K562 (cell line): ENCODE results near the gene NARF. TPM values are rescaled to one million over a fixed set of nuclear protein-coding genes. Genes with fewer than 3 reads are reported as not detected.
"Not testable (repeated sequence)": the region's sequence is repeated elsewhere in the genome, so short reads cannot be mapped to it uniquely, and the experiment has no call there.

ENCODE experiments used
- ATAC-seq: fragments of 200-7000 bp; cut with Tn5 transposase; 3 replicates; pipeline ENCODE4 v1.9.1; 2020; ENCODE audit warnings: moderate library complexity
- BruUV-seq: library from RNA; stranded (reverse); fragments of 400-500 nt; replicated peaks from 2 replicates; lab custom pipeline; 2021; lab: Mats Ljungman, UMichigan
- CTCF ChIA-PET: fragments of 300-600 bp; formaldehyde crosslinking; extraction: SDS; loops from one replicate; lab custom pipeline; 2021; ENCODE audit warnings: low intra/inter-chr PET ratio; lab: Yijun Ruan, JAX
- POLR2A ChIA-PET: fragments of 300-600, 350-650 bp; sonication (Branson Sonifier 250); formaldehyde crosslinking; extraction: SDS; loops from one replicate; lab custom pipeline; 2021; ENCODE audit warnings: antibody characterized with exemption, inconsistent platforms; lab: Yijun Ruan, JAX
- DNase-seq, 4 experiments: peaks; one replicate each; pipeline versions ENCODE4 v3.0.0 to v3.0.0-alpha.2; 2011 to 2018; ENCODE audit warnings: low spot score in 3 of 4, mixed read lengths in 3 of 4; ENCODE audit errors: extremely low read depth in 1 of 4
- FAIRE-seq: peaks from 2 replicates; lab custom pipeline; 2011; peaks lifted over from hg19 to GRCh38; lab: Jason Lieb, UNC
- H2AFZ ChIP-seq: 2 replicates; pipeline ENCODE4 v1.6.0; 2011; ENCODE audit warnings: low read depth, low read length, control low read depth, inconsistent platforms
- H3K27ac ChIP-seq: fragments of 200-600 bp; 3 replicates; pipeline ENCODE4 v1.8.0; 2011; ENCODE audit warnings: low read depth, mild to moderate bottlenecking, control low read depth, inconsistent platforms, low read length, moderate library complexity, mixed read lengths; ENCODE audit errors: extremely low read depth
- H3K27me3 ChIP-seq, 2 experiments: fragments of 300-600 bp in 1 of 2; 2 replicates in 1 of 2; 3 replicates in 1 of 2; pipeline versions ENCODE4 v1.6.0 to v1.8.0; 2011; ENCODE audit warnings: inconsistent platforms in 2 of 2, low read length in 2 of 2, mild to moderate bottlenecking in 1 of 2, mixed read lengths in 1 of 2, moderate library complexity in 1 of 2; ENCODE audit not compliant: control insufficient read depth in 2 of 2, insufficient read depth in 2 of 2
- H3K36me3 ChIP-seq: fragments of 300-600 bp; 3 replicates; pipeline ENCODE4 v1.8.0; 2011; ENCODE audit warnings: mild to moderate bottlenecking, low read length, inconsistent platforms; ENCODE audit not compliant: control insufficient read depth, insufficient read depth
- H3K4me1 ChIP-seq, 2 experiments: fragments of 200-600 bp in 1 of 2; replicated peaks in 1 of 2; 2 replicates in 1 of 2; 3 replicates in 1 of 2; pipeline versions ENCODE4 v1.5.1 to v1.8.0; 2011; ENCODE audit warnings: inconsistent platforms in 2 of 2, low read length in 2 of 2, mild to moderate bottlenecking in 1 of 2, mixed read lengths in 1 of 2, moderate library complexity in 1 of 2; ENCODE audit not compliant: control insufficient read depth in 2 of 2, insufficient read depth in 2 of 2
- H3K4me2 ChIP-seq: 2 replicates; pipeline ENCODE4 v1.6.1; 2011; ENCODE audit warnings: low read length, control low read depth, inconsistent platforms, mixed read lengths; ENCODE audit not compliant: insufficient read depth
- H3K4me3 ChIP-seq: fragments of 200-600 bp; sonication (generic), shearing (Covaris generic); 2 replicates; pipeline ENCODE4 v1.5.1; 2016; ENCODE audit warnings: control low read depth, inconsistent platforms
- H3K79me2 ChIP-seq: fragments of 200-600 bp; 3 replicates; pipeline ENCODE4 v1.8.0; 2011; ENCODE audit warnings: low read length, inconsistent platforms; ENCODE audit not compliant: control insufficient read depth, insufficient read depth
- H3K9ac ChIP-seq, 2 experiments: 2 replicates each; pipeline versions ENCODE4 v1.6.0 to v1.6.1; 2011; ENCODE audit warnings: low read depth in 2 of 2, low read length in 2 of 2, control low read depth in 1 of 2, inconsistent platforms in 1 of 2, mild to moderate bottlenecking in 1 of 2, mixed read lengths in 1 of 2; ENCODE audit not compliant: insufficient read depth in 1 of 2
- H3K9me1 ChIP-seq: one replicate; pipeline ENCODE4 v1.6.0; 2011; ENCODE audit warnings: inconsistent platforms, mild to moderate bottlenecking, low read length, moderate library complexity; ENCODE audit not compliant: control insufficient read depth, insufficient read depth
- H3K9me3 ChIP-seq: replicated peaks from 2 replicates; pipeline ENCODE4 v1.5.1; 2011; ENCODE audit warnings: low read depth, low read length, inconsistent platforms; ENCODE audit not compliant: control insufficient read depth, insufficient read depth
- H4K20me1 ChIP-seq: replicated peaks from 2 replicates; pipeline ENCODE4 v1.6.1; 2011; ENCODE audit warnings: low read length, inconsistent platforms, mixed read lengths; ENCODE audit not compliant: control insufficient read depth, insufficient read depth
- CBX3 ChIP-seq, 2 experiments: IDR thresholded peaks; 1 replicate in 1 of 2; 2 replicates in 1 of 2; pipeline ENCODE4 v1.6.1; 2012; ENCODE audit warnings: inconsistent platforms in 2 of 2, low read length in 2 of 2, borderline replicate concordance in 1 of 2, control low read depth in 1 of 2
- CBX5 ChIP-seq: IDR thresholded peaks from 2 replicates; pipeline ENCODE4 v1.6.1; 2014; ENCODE audit warnings: low read depth, borderline replicate concordance
- TRIM24 ChIP-seq, 2 experiments: fragments of 450-650 bp; IDR thresholded peaks; 2 replicates each; pipeline ENCODE4 v1.6.1; 2016
- TRIM28 ChIP-seq: fragments of 450-650 bp; IDR thresholded peaks from 2 replicates; pipeline ENCODE4 v1.6.1; 2017
- ZNF384 ChIP-seq: IDR thresholded peaks from 2 replicates; pipeline ENCODE4 v1.6.1; 2012; ENCODE audit warnings: low read depth, low read length, improper control_type of control experiment
- WGBS: fragments of 100-300 bp; shearing (Covaris generic); methylation state at CpG from one replicate; pipeline ENCODE4 v1.1.6; 2016; ENCODE audit warnings: low coverage, mixed read lengths; ENCODE audit not compliant: insufficient coverage; ENCODE audit errors: missing lambda C conversion rate; 5-methylcytosine and 5-hydroxymethylcytosine counted together
- in situ Hi-C: fragments of 300-500 bp; cut with MboI; formaldehyde crosslinking; loops from 4 replicates; pipeline ENCODE4 v1.15.0; 2018; ENCODE audit warnings: inconsistent platforms, mixed read lengths
- intact Hi-C: fragments of 100-400 bp; cut with micrococcal nuclease; formaldehyde crosslinking; loops from 2 replicates; pipeline ENCODE4 v1.14.2; 2022
- polyA plus RNA-seq, 8 experiments: library from polyadenylated mRNA; depleted of rRNA in 4 of 8; stranded (reverse) in 5 of 8; unstranded in 3 of 8; fragments of >200 nt; fragmentation: Nextera tagmentation in 2 of 8; fragmentation: Illumina TruSeq in 1 of 8; extraction: Ambion mirVana in 2 of 8; extraction: Trizol in 1 of 8; gene quantifications; 2 replicates each; pipeline versions ENCODE4 v1.2.1 to v1.2.3, GENCODE V29; 2011 to 2014; ENCODE audit warnings: inconsistent platforms in 1 of 8, missing spikeins in 1 of 8
- total RNA-seq, 7 experiments: library from RNA; depleted of rRNA in 6 of 7; stranded (reverse); fragments of >200 nt in 6 of 7; fragmentation: Illumina TruSeq in 2 of 7; extraction: Trizol in 2 of 7; gene quantifications; 2 replicates each; pipeline versions ENCODE4 v1.2.1 to v1.2.3, GENCODE V29; 2011 to 2021; ENCODE audit warnings: low replicate concordance in 1 of 7
- TF ChIP-seq, protein P1 (sequence below): fragments of 450-650 bp; IDR thresholded peaks from 2 replicates; pipeline ENCODE4 v1.6.1; 2018; ENCODE audit warnings: mild to moderate bottlenecking, low read depth; ENCODE audit not compliant: partially characterized antibody
- TF ChIP-seq, protein P2 (sequence below): fragments of 450-650 bp; IDR thresholded peaks from 2 replicates; pipeline ENCODE4 v1.6.1; 2016

Gene NARF
- total and polyA plus RNA-seq, 9 of the 15 experiments (the other 6 are each of a cell fraction or from before 2014, with no cell fraction given): 60.4 to 423 (median 132) TPM

DNA sequence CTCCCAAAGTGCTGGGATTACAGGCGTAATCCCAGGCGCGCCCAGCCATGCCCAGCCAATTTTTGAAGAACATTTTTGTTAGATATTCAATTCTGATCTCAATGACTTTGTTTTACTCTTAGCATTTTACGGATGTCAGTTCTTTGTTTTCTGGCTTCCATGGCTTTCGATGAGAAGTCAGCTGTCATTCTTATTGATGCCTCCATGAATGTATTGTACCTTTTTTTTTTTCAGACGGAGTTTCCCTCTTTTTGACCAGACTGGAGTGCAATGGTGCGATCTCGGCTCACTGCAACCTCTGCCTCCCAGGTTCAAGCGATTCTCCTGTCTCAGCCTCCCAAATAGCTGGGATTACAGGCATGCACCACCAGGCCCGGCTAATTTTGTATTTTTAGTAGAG is 55.3 kb downstream of the NARF start:
- H3K27ac ChIP-seq, BruUV-seq, H3K79me2 ChIP-seq, H3K27me3 ChIP-seq, ATAC-seq, H3K9me3 ChIP-seq, CTCF ChIA-PET, H4K20me1 ChIP-seq, intact Hi-C loops, H3K9ac ChIP-seq, FAIRE-seq, DNase-seq, H3K4me2 ChIP-seq, in situ Hi-C loops, H3K4me3 ChIP-seq, H3K36me3 ChIP-seq, POLR2A ChIA-PET, H3K4me1 ChIP-seq, H3K9me1 ChIP-seq, H2AFZ ChIP-seq: not testable (repeated sequence)
- TF ChIP-seq TRIM24 (IDR thresholded peaks at IDR 0.05): peak; percentile 60 to 75
- TF ChIP-seq TRIM28: peak; percentile 97
- TF ChIP-seq CBX5: peak; percentile 70; the same call in 1 of the 2 replicates
- TF ChIP-seq, protein P1, sequence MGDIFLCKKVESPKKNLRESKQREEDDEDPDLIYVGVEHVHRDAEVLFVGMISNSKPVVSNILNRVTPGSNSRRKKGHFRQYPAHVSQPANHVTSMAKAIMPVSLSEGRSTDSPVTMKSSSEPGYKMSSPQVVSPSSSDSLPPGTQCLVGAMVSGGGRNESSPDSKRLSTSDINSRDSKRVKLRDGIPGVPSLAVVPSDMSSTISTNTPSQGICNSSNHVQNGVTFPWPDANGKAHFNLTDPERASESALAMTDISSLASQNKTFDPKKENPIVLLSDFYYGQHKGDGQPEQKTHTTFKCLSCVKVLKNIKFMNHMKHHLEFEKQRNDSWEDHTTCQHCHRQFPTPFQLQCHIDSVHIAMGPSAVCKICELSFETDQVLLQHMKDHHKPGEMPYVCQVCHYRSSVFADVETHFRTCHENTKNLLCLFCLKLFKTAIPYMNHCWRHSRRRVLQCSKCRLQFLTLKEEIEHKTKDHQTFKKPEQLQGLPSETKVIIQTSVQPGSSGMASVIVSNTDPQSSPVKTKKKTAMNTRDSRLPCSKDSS: peak; percentile 87
- TF ChIP-seq CBX3 (IDR thresholded peaks at IDR 0.05; ENCODE audit: borderline replicate concordance in 1 of 2, low read length in 2 of 2): peak in 1 of 2 experiments; percentile 90; a peak in 2 of 3 replicates
- TF ChIP-seq ZNF384: peak; percentile 66; the same call in 1 of the 2 replicates
- TF ChIP-seq, protein P2, sequence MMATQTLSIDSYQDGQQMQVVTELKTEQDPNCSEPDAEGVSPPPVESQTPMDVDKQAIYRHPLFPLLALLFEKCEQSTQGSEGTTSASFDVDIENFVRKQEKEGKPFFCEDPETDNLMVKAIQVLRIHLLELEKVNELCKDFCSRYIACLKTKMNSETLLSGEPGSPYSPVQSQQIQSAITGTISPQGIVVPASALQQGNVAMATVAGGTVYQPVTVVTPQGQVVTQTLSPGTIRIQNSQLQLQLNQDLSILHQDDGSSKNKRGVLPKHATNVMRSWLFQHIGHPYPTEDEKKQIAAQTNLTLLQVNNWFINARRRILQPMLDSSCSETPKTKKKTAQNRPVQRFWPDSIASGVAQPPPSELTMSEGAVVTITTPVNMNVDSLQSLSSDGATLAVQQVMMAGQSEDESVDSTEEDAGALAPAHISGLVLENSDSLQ: peak; percentile 28; the same call in 1 of the 2 replicates
- WGBS: 74% methylated on average over 10 of the region's 10 CpGs
